Measurements from ENCODE around the gene SIRT4. TPM values are rescaled to one million over a fixed set of nuclear protein-coding genes. Genes with fewer than 3 reads are reported as not detected.

Gene SIRT4
- total RNA-seq, 1 donor from 2014 or later: 3.8 TPM

DNA sequence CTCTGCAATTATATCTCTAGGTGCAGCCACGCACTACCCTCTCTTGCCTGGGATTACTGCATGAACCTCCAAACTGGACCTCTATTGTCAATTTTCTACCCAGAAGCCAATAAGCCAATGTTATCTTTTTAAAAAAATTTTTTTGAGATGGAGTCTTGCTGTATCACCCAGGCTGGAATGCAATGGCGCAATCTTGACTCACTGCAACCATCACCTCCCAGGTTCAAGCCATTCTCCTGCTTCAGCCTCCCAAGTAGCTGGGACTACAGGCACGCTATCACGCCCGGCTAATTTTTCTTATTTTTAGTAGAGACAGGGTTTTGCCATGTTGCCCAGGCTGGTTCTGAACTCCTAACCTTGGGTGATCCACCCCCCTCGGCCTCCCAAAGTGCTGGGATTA, 25.4 kb upstream of the SIRT4 start:
- no peak overlapping the region for H2AFZ ChIP-seq (replicated peaks)
- no peaks in the 10 kb centered on the region for H3K27me3 ChIP-seq
- H3K9me3 ChIP-seq (ENCODE audit: low read depth): no peaks in the 10 kb centered on the region
- H3K4me2 ChIP-seq: no peak overlapping the region
- no peaks in the 10 kb centered on the region for H3K4me1 ChIP-seq
- TF ChIP-seq, protein P1, sequence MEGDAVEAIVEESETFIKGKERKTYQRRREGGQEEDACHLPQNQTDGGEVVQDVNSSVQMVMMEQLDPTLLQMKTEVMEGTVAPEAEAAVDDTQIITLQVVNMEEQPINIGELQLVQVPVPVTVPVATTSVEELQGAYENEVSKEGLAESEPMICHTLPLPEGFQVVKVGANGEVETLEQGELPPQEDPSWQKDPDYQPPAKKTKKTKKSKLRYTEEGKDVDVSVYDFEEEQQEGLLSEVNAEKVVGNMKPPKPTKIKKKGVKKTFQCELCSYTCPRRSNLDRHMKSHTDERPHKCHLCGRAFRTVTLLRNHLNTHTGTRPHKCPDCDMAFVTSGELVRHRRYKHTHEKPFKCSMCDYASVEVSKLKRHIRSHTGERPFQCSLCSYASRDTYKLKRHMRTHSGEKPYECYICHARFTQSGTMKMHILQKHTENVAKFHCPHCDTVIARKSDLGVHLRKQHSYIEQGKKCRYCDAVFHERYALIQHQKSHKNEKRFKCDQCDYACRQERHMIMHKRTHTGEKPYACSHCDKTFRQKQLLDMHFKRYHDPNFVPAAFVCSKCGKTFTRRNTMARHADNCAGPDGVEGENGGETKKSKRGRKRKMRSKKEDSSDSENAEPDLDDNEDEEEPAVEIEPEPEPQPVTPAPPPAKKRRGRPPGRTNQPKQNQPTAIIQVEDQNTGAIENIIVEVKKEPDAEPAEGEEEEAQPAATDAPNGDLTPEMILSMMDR (IDR thresholded peaks at IDR 0.05): no peak
- TF ChIP-seq EZH2phosphoT487 (IDR thresholded peaks at IDR 0.05) (no peak), EZH2 (IDR thresholded peaks at IDR 0.05) (no peak)
- no peak overlapping the region for H3K27ac ChIP-seq
- H3K27ac Mint-ChIP-seq: no peak overlapping the region
- H3F3A ChIP-seq (ENCODE audit: low read depth): no peaks in the 10 kb centered on the region
- H3K27me3 Mint-ChIP-seq (ENCODE audit: insufficient read depth, low read depth): peaks cover 4% of the 10 kb centered on the region
- H3K9me3 Mint-ChIP-seq: peaks cover 15% of the 10 kb centered on the region
- H3K9ac ChIP-seq: no peak overlapping the region
- no peak for DNase-seq (ENCODE audit: low spot score)
- H3K36me3 ChIP-seq: no peaks in the 10 kb centered on the region
- H3K4me1 Mint-ChIP-seq: no peaks in the 10 kb centered on the region
- peaks cover 2% of the 10 kb centered on the region for H3K36me3 Mint-ChIP-seq
- H3K4me3 Mint-ChIP-seq: no peak overlapping the region
- H3K4me3 ChIP-seq: no peak overlapping the region
- H4K20me1 ChIP-seq (ENCODE audit: low read depth): no peaks in the 10 kb centered on the region
- no peaks in the 10 kb centered on the region for H3K79me2 ChIP-seq (ENCODE audit: low read depth)

DNA sequence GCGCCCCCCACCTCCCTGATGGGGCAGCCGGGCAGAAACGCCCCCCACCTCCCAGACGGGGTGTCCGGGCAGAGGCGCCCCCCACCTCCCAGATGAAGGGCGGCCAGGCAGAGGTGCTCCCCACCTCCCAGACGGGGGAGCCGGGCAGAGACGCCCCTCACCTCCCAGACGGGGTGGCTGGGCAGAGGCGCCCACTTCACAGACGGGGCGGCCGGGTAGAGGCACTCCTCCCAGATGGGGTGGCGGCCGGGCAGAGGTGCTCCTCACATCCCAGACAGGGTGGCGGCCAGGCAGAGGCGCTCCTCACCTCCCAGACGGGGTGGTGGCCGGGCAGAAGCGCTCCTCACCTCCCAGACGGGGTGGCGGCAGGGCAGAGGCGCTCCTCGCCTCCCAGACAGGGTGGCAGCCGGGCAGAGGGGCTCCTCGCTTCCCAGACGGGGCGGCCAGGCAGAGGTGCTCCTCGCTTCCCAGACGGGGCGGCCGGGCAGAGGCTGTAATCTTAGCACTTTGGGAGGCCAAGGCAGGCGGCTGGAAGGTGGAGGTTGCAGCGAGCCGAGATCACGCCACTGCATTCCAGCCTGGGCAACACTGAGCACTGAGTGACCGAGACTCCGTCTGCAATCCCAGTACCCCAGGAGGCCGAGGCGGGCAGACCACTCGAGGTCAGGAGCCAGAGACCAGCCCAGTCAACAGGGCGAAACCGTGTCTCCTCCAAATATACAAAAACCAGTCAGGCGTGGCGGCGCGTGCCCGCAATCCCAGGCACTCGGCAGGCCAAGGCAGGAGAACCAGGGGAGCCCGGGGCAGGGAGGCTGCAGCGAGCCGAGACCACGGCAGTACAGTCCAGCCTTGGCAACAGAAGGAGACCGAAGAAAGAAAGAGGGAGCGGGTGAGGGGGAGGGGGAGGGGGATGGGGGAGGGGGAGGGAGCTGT, 23.7 kb upstream of the SIRT4 start:
- Mint-ChIP-seq H3K4me1 (no peaks in the 10 kb centered on the region), H3K9me3 (peaks cover 15% of the 10 kb centered on the region), H3K36me3 (peaks cover 2% of the 10 kb centered on the region), H3K27ac (no peak overlapping the region), H3K4me3 (peak overlapping the region; percentile 27), H3K27me3 (ENCODE audit: insufficient read depth, low read depth) (peaks cover 4% of the 10 kb centered on the region)
- Histone ChIP-seq H3K9ac (no peak overlapping the region), H4K20me1 (ENCODE audit: low read depth) (no peaks in the 10 kb centered on the region), H3K36me3 (no peaks in the 10 kb centered on the region), H2AFZ (replicated peaks) (no peak overlapping the region), H3K4me2 (no peak overlapping the region), H3F3A (ENCODE audit: low read depth) (no peaks in the 10 kb centered on the region), H3K4me3 (no peak overlapping the region), H3K4me1 (no peaks in the 10 kb centered on the region), H3K27ac (no peak overlapping the region), H3K9me3 (ENCODE audit: low read depth) (no peaks in the 10 kb centered on the region), H3K79me2 (ENCODE audit: low read depth) (no peaks in the 10 kb centered on the region), H3K27me3 (no peaks in the 10 kb centered on the region)
- DNase-seq (ENCODE audit: low spot score): peak; percentile 0
- no peak for TF ChIP-seq EZH2phosphoT487 (IDR thresholded peaks at IDR 0.05)
- TF ChIP-seq, protein P1 (IDR thresholded peaks at IDR 0.05): no peak
- no peak for TF ChIP-seq EZH2 (IDR thresholded peaks at IDR 0.05)

GRCh38 chr12:120283318-120283717, 18.8 kb upstream of the SIRT4 start:
- DNase-seq (ENCODE audit: low spot score): no peak
- peaks cover 11% of the 10 kb centered on the region for H3K9me3 Mint-ChIP-seq
- Histone ChIP-seq H3K9ac (no peak overlapping the region), H3K79me2 (ENCODE audit: low read depth) (no peaks in the 10 kb centered on the region), H3K4me3 (no peak overlapping the region), H3K36me3 (no peaks in the 10 kb centered on the region), H3K4me1 (no peaks in the 10 kb centered on the region), H3F3A (ENCODE audit: low read depth) (no peaks in the 10 kb centered on the region), H3K4me2 (no peak overlapping the region), H2AFZ (replicated peaks) (peak overlapping the region; percentile 34), H3K27ac (no peak overlapping the region), H3K27me3 (no peaks in the 10 kb centered on the region), H3K9me3 (ENCODE audit: low read depth) (no peaks in the 10 kb centered on the region), H4K20me1 (ENCODE audit: low read depth) (no peaks in the 10 kb centered on the region)
- H3K27me3 Mint-ChIP-seq (ENCODE audit: insufficient read depth, low read depth): peaks cover 13% of the 10 kb centered on the region
- H3K4me1 Mint-ChIP-seq: peaks cover 9% of the 10 kb centered on the region
- H3K4me3 Mint-ChIP-seq: no peak overlapping the region
- TF ChIP-seq, protein P1 (IDR thresholded peaks at IDR 0.05): no peak
- TF ChIP-seq EZH2phosphoT487 (IDR thresholded peaks at IDR 0.05) (no peak), EZH2 (IDR thresholded peaks at IDR 0.05) (no peak)
- no peak overlapping the region for H3K27ac Mint-ChIP-seq
- H3K36me3 Mint-ChIP-seq: peaks cover 2% of the 10 kb centered on the region
